ENCODE data around the gene NPHP4.
"Not testable (repeated sequence)": the region's sequence is repeated elsewhere in the genome, so short reads cannot be mapped to it uniquely, and the experiment has no call there.

NPHP4 gene

GRCh38 chr1:6023346-6023745 lies 31.1 kb upstream of the NPHP4 start:
- Histone ChIP-seq H3K27me3 (ENCODE audit: insufficient read depth, low read length) (no peaks in the 10 kb centered on the region), H3K36me3 (ENCODE audit: insufficient read depth, low read length) (peaks cover 1% of the 10 kb centered on the region; the same call in 1 of the 2 replicates), H3K9me3 (ENCODE audit: low read length) (no peaks in the 10 kb centered on the region), H3K9ac (ENCODE audit: low read length) (no peak overlapping the region), H2AFZ (ENCODE audit: low read length) (no peak overlapping the region), H3K79me2 (ENCODE audit: insufficient read depth, low read length) (peaks cover 7% of the 10 kb centered on the region), H3F3A (ENCODE audit: insufficient read depth, low read length) (no peaks in the 10 kb centered on the region), H3K4me2 (ENCODE audit: low read length) (no peak overlapping the region), H3K4me3 (ENCODE audit: low read depth, low read length, poor library complexity, severe bottlenecking) (no peak overlapping the region), H3K4me1 (ENCODE audit: insufficient read depth, low read length, severe bottlenecking) (peaks cover 34% of the 10 kb centered on the region), H3K9me2 (ENCODE audit: low read depth, low read length) (no peaks in the 10 kb centered on the region), H3K27ac (ENCODE audit: low read depth, low read length, poor library complexity, severe bottlenecking) (no peak overlapping the region), H4K20me1 (ENCODE audit: insufficient read depth, low read length) (no peaks in the 10 kb centered on the region)
- TF ChIP-seq CTCF (IDR thresholded peaks at IDR 0.05; ENCODE audit: low read length), result no peak
- no peak for TF ChIP-seq EZH2 (IDR thresholded peaks at IDR 0.05; ENCODE audit: borderline replicate concordance, low read length)

- no peak overlapping the region for H3K9ac ChIP-seq (ENCODE audit: low read length)
- H3K36me3 ChIP-seq (ENCODE audit: insufficient read depth, low read length), result no peaks in the 10 kb centered on the region
- H3F3A ChIP-seq (ENCODE audit: insufficient read depth, low read length), result no peaks in the 10 kb centered on the region
- no peak overlapping the region for H2AFZ ChIP-seq (ENCODE audit: low read length)
- no peaks in the 10 kb centered on the region for H3K79me2 ChIP-seq (ENCODE audit: insufficient read depth, low read length)
- no peaks in the 10 kb centered on the region for H3K9me2 ChIP-seq (ENCODE audit: low read depth, low read length)
- no peak overlapping the region for H3K4me3 ChIP-seq (ENCODE audit: low read depth, low read length, poor library complexity, severe bottlenecking)
- H3K4me2 ChIP-seq (ENCODE audit: low read length), result no peak overlapping the region
- no peaks in the 10 kb centered on the region for H3K27me3 ChIP-seq (ENCODE audit: insufficient read depth, low read length)
- no peak overlapping the region for H3K27ac ChIP-seq (ENCODE audit: low read depth, low read length, poor library complexity, severe bottlenecking)
- no peaks in the 10 kb centered on the region for H3K9me3 ChIP-seq (ENCODE audit: low read length)
- no peaks in the 10 kb centered on the region for H4K20me1 ChIP-seq (ENCODE audit: insufficient read depth, low read length)
- peaks cover 23% of the 10 kb centered on the region for H3K4me1 ChIP-seq (ENCODE audit: insufficient read depth, low read length, severe bottlenecking)
- no peak for TF ChIP-seq CTCF (IDR thresholded peaks at IDR 0.05; ENCODE audit: low read length)
- no peak for TF ChIP-seq EZH2 (IDR thresholded peaks at IDR 0.05; ENCODE audit: borderline replicate concordance, low read length)
These were observed 30.0 kb upstream of the NPHP4 start for GRCh38 chr1:6022193-6022592.

- Histone ChIP-seq H3K27ac (ENCODE audit: low read depth, low read length, poor library complexity, severe bottlenecking) (no peak overlapping the region), H3F3A (ENCODE audit: insufficient read depth, low read length) (no peaks in the 10 kb centered on the region), H3K9ac (ENCODE audit: low read length) (no peak overlapping the region), H3K79me2 (ENCODE audit: insufficient read depth, low read length) (no peaks in the 10 kb centered on the region), H3K9me3 (ENCODE audit: low read length) (no peaks in the 10 kb centered on the region), H4K20me1 (ENCODE audit: insufficient read depth, low read length) (no peaks in the 10 kb centered on the region), H3K27me3 (ENCODE audit: insufficient read depth, low read length) (no peaks in the 10 kb centered on the region), H2AFZ (ENCODE audit: low read length) (no peak overlapping the region), H3K4me2 (ENCODE audit: low read length) (no peak overlapping the region), H3K4me3 (ENCODE audit: low read depth, low read length, poor library complexity, severe bottlenecking) (no peak overlapping the region), H3K36me3 (ENCODE audit: insufficient read depth, low read length) (no peaks in the 10 kb centered on the region), H3K9me2 (ENCODE audit: low read depth, low read length) (no peaks in the 10 kb centered on the region), H3K4me1 (ENCODE audit: insufficient read depth, low read length, severe bottlenecking) (no peaks in the 10 kb centered on the region)
- TF ChIP-seq CTCF (IDR thresholded peaks at IDR 0.05; ENCODE audit: low read length) (no peak), EZH2 (IDR thresholded peaks at IDR 0.05; ENCODE audit: borderline replicate concordance, low read length) (no peak)
These were observed 27.1 kb upstream of the NPHP4 start for GRCh38 chr1:6019166-6019845.

- H2AFZ ChIP-seq (ENCODE audit: low read length); H3K9ac ChIP-seq (ENCODE audit: low read length); H3F3A ChIP-seq (ENCODE audit: insufficient read depth, low read length); H3K4me2 ChIP-seq (ENCODE audit: low read length); H3K27ac ChIP-seq (ENCODE audit: low read depth, low read length, poor library complexity, severe bottlenecking); H3K9me3 ChIP-seq (ENCODE audit: low read length); H3K9me2 ChIP-seq (ENCODE audit: low read depth, low read length); H3K27me3 ChIP-seq (ENCODE audit: insufficient read depth, low read length); H3K36me3 ChIP-seq (ENCODE audit: insufficient read depth, low read length); H3K4me3 ChIP-seq (ENCODE audit: low read depth, low read length, poor library complexity, severe bottlenecking); H3K4me1 ChIP-seq (ENCODE audit: insufficient read depth, low read length, severe bottlenecking); H4K20me1 ChIP-seq (ENCODE audit: insufficient read depth, low read length); H3K79me2 ChIP-seq (ENCODE audit: insufficient read depth, low read length): not testable (repeated sequence)
These were observed 25.4 kb upstream of the NPHP4 start for GRCh38 chr1:6017654-6018053.

Measured in OCI-LY1 (cell line).